Thyroid gland (tissue), 4 donors: ENCODE data around the gene ATF5. TPM values are rescaled to one million over a fixed set of nuclear protein-coding genes. Genes with fewer than 3 reads are reported as not detected.

ENCODE experiments used
- DNase-seq, 2 donors: peaks; one replicate each; pipeline ENCODE4 v3.0.0-alpha.2; 2019
- H3K27ac ChIP-seq, 3 donors: fragments of 200-600 bp; sonication (generic); 1 replicate in 2 of 3; 2 replicates in 1 of 3; pipeline ENCODE4 v1.5.1; 2016 to 2019; ENCODE audit warnings: mild to moderate bottlenecking in 1 of 3, moderate library complexity in 1 of 3
- H3K27me3 ChIP-seq: fragments of 200-600 bp; sonication (generic); one replicate; pipeline ENCODE4 v1.5.1; 2019
- H3K36me3 ChIP-seq, 2 donors: fragments of 200-600 bp; sonication (generic); one replicate each; pipeline ENCODE4 v1.5.1; 2016 to 2019
- H3K4me1 ChIP-seq, 2 donors: fragments of 200-600 bp; sonication (generic); one replicate each; pipeline ENCODE4 v1.5.1; 2017 to 2019
- H3K4me3 ChIP-seq, 3 donors: fragments of 200-600 bp; sonication (generic); replicated peaks in 1 of 3; 1 replicate in 2 of 3; 2 replicates in 1 of 3; pipeline ENCODE4 v1.5.1; 2016; ENCODE audit warnings: mild to moderate bottlenecking in 1 of 3
- H3K9me3 ChIP-seq: fragments of 200-600 bp; sonication (generic); one replicate; pipeline ENCODE4 v1.5.1; 2017
- POLR2A ChIP-seq, 2 donors: fragments of 450-650 bp; IDR thresholded peaks; one replicate each; pipeline ENCODE4 v1.6.1; 2017; ENCODE audit warnings: antibody characterized with exemption in 2 of 2, mild to moderate bottlenecking in 2 of 2, moderate library complexity in 1 of 2
- WGBS, 2 donors: methylation state at CpG; one replicate each; pipeline ENCODE4 v1.1.5; 2017; 5-methylcytosine and 5-hydroxymethylcytosine counted together
- intact Hi-C: fragments of 100-400 bp; cut with DNase I; formaldehyde crosslinking; loops from one replicate; pipeline ENCODE4 v1.15.1; 2023
- total RNA-seq, 4 donors: library from RNA; depleted of rRNA; stranded (reverse); fragments of >200 nt; gene quantifications; one replicate each; pipeline ENCODE4 v1.2.3, GENCODE V29; 2016
- TF ChIP-seq, protein P1 (sequence below), 6 experiments: fragments of 200-600 bp in 3 of 6; fragments of 450-650 bp in 3 of 6; sonication (generic) in 3 of 6; IDR thresholded peaks; one replicate each; pipeline ENCODE4 v1.5.1; 2016 to 2019; ENCODE audit warnings: antibody characterized with exemption in 6 of 6, mild to moderate bottlenecking in 2 of 6, inconsistent platforms in 1 of 6, moderate library complexity in 1 of 6

ATF5 gene
- total RNA-seq, 4 donors from 2014 or later, result 6.3 to 17.9 (median 8.0) TPM

DNA sequence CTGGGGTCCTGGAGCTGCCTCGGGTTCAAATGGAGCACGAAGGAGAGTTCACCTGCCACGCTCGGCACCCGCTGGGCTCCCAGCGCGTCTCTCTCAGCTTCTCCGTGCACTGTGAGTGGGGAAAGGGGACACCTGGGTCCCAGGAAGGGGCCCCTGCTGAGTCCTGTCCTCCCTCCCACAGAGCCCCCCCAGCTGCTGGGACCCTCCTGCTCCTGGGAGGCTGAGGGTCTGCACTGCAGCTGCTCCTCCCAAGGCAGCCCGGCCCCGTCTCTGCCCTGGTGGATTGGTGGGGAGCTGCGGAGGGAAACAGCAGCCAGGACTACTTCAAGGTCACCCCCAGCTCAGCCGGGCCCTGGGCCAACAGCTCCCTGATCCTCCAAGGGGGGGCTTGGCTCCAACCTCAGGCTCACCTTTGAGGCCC, 43.0 kb downstream of the ATF5 start:
- peaks cover 6 to 7% of the 10 kb centered on the region in 2 donors for H3K36me3 ChIP-seq
- no peaks in the 10 kb centered on the region for H3K27me3 ChIP-seq
- H3K4me3 ChIP-seq, result no peak overlapping the region
- peaks cover 0 to 8% of the 10 kb centered on the region in 2 donors for H3K4me1 ChIP-seq
- peak; percentile 20 to 39 for DNase-seq
- no peak overlapping the region for H3K27ac ChIP-seq
- TF ChIP-seq, protein P1, sequence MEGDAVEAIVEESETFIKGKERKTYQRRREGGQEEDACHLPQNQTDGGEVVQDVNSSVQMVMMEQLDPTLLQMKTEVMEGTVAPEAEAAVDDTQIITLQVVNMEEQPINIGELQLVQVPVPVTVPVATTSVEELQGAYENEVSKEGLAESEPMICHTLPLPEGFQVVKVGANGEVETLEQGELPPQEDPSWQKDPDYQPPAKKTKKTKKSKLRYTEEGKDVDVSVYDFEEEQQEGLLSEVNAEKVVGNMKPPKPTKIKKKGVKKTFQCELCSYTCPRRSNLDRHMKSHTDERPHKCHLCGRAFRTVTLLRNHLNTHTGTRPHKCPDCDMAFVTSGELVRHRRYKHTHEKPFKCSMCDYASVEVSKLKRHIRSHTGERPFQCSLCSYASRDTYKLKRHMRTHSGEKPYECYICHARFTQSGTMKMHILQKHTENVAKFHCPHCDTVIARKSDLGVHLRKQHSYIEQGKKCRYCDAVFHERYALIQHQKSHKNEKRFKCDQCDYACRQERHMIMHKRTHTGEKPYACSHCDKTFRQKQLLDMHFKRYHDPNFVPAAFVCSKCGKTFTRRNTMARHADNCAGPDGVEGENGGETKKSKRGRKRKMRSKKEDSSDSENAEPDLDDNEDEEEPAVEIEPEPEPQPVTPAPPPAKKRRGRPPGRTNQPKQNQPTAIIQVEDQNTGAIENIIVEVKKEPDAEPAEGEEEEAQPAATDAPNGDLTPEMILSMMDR (IDR thresholded peaks at IDR 0.05), result no peak
- no peak for TF ChIP-seq POLR2A (IDR thresholded peaks at IDR 0.05)
- WGBS, 2 donors, result 0 to 30% methylated on average over 1 to 10 of the region's 12 CpGs
- intact Hi-C loops, result no loop called here
- no peaks in the 10 kb centered on the region for H3K9me3 ChIP-seq

DNA sequence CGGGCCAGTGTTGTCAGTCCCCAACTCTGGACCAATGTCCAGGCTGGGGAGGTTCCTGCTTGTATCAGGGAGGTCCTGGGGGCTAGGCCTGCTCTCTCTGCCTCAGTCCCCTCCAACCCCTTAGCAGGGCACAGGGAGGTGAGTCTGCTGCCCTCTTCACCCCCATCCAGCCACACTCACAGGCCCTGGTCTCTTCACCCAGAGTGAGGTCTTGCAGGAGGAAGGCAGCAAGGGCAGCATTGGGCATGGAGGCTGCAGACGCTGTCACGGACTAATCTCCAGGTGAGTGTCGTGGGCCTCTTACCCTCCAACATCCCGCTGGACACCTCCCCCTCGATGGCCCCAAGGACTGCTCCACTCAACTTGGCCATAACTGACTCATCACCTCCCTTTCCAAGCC, 43.8 kb downstream of the ATF5 start:
- Histone ChIP-seq H3K36me3 (peaks cover 7 to 15% of the 10 kb centered on the region in 2 donors), H3K4me1 (peaks cover 0 to 8% of the 10 kb centered on the region in 2 donors), H3K9me3 (no peaks in the 10 kb centered on the region), H3K27ac (no peak overlapping the region), H3K27me3 (no peaks in the 10 kb centered on the region), H3K4me3 (no peak overlapping the region)
- TF ChIP-seq POLR2A (IDR thresholded peaks at IDR 0.05), result no peak
- TF ChIP-seq, protein P1 (IDR thresholded peaks at IDR 0.05), result no peak
- WGBS, 2 donors, result 69 to 83% methylated on average over 4 to 5 of the region's 6 CpGs
- no peak for DNase-seq
- intact Hi-C loops, result no loop called here

DNA sequence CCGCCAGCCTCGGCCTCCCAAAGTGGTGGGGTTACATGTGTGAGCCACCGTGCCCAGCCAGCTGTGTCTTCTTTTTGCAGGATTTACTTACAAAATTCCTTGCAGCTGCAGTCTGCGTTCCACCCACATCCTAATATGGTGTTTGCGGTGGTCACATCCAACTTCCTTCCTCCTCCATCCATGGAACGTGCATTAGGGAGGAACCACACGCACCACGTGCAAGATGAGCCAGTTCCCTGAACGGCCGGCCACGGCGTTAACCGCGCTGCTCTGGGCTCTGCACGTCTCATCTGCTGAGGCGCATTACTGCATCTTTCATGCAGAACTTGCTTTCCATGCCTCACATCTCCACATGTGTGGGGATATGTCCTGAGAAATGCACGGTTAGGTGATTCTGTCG, 45.0 kb downstream of the ATF5 start:
- Histone ChIP-seq H3K36me3 (peaks cover 15 to 18% of the 10 kb centered on the region in 2 donors), H3K27ac (no peak overlapping the region), H3K4me3 (no peak overlapping the region), H3K4me1 (peaks cover 0 to 8% of the 10 kb centered on the region in 2 donors), H3K27me3 (no peaks in the 10 kb centered on the region), H3K9me3 (no peaks in the 10 kb centered on the region)
- no peak for DNase-seq
- WGBS, 2 donors, result 81 to 86% methylated on average over 18 of the region's 18 CpGs
- intact Hi-C loops, result no loop called here
- no peak for TF ChIP-seq POLR2A (IDR thresholded peaks at IDR 0.05)
- TF ChIP-seq, protein P1 (IDR thresholded peaks at IDR 0.05), result no peak

DNA sequence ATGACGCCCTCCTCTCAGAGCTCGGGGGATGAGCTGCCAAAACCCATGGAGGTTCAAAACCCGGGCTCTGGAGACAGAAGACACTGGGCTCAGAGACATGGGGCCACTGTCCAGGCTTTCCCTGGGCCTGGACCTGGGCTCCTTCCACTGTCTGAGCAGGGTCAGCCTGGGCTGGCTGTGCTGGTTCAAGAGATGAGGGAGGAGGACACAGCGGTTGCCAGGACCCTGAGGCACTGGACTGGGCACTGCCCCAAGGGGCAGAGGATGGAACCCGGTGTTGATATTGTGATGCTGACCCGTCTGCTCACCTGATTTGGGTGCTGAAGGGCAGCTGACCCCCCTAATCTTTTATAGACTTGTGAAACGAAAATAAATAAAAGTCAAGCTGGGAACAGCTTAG, 46.0 kb downstream of the ATF5 start:
- 83 to 91% methylated on average over 7 of the region's 7 CpGs for WGBS, 2 donors
- peaks cover 15 to 21% of the 10 kb centered on the region in 2 donors for H3K36me3 ChIP-seq
- peaks cover 0 to 8% of the 10 kb centered on the region in 2 donors for H3K4me1 ChIP-seq
- H3K4me3 ChIP-seq, result no peak overlapping the region
- intact Hi-C loops, result no loop called here
- TF ChIP-seq, protein P1 (IDR thresholded peaks at IDR 0.05), result no peak
- TF ChIP-seq POLR2A (IDR thresholded peaks at IDR 0.05), result no peak
- no peaks in the 10 kb centered on the region for H3K9me3 ChIP-seq
- no peak for DNase-seq
- H3K27me3 ChIP-seq, result no peaks in the 10 kb centered on the region
- no peak overlapping the region for H3K27ac ChIP-seq

DNA sequence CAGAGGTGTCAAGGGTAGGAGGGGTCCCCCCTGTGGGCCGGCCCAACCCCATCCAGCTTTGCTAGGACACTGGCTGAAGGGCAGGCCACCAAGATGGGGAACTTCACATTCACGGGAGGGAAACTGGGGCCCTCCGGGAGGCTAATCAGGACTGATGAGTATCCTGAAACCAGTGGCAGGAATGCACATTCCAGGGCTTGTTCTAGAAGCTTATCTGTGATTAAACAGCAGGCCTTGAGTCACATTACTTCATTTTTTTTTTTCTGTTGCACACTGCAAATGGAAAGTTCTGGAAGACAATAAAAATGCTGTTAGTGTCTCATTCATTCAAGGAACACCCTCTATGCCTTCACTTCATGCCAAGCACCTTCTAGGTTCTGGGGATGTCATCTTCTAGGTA, 47.5 kb downstream of the ATF5 start:
- no peaks in the 10 kb centered on the region for H3K27me3 ChIP-seq
- H3K27ac ChIP-seq, result no peak overlapping the region
- H3K9me3 ChIP-seq, result no peaks in the 10 kb centered on the region
- no peak for DNase-seq
- intact Hi-C loops, result no loop called here
- H3K4me3 ChIP-seq, result no peak overlapping the region
- WGBS, 2 donors, result 82 to 92% methylated on average over 2 to 3 of the region's 3 CpGs
- TF ChIP-seq POLR2A (IDR thresholded peaks at IDR 0.05), result no peak
- TF ChIP-seq, protein P1 (IDR thresholded peaks at IDR 0.05), result no peak
- peaks cover 15 to 21% of the 10 kb centered on the region in 2 donors for H3K36me3 ChIP-seq
- peaks cover 0 to 8% of the 10 kb centered on the region in 2 donors for H3K4me1 ChIP-seq
